HG03469 (cell line): ENCODE data around the gene RPIA.

Experiments
- ATAC-seq: cut with Tn5 transposase; IDR thresholded peaks from one replicate; pipeline ENCODE4 v1.9.1; 2021; ENCODE audit warnings: mild to moderate bottlenecking, moderate library complexity, moderate number of reproducible peaks; ENCODE audit not compliant: unreplicated experiment

The RPIA gene

GRCh38 chr2:88684519-88684918, 7.0 kb upstream of the RPIA start:
- no peak for ATAC-seq

DNA sequence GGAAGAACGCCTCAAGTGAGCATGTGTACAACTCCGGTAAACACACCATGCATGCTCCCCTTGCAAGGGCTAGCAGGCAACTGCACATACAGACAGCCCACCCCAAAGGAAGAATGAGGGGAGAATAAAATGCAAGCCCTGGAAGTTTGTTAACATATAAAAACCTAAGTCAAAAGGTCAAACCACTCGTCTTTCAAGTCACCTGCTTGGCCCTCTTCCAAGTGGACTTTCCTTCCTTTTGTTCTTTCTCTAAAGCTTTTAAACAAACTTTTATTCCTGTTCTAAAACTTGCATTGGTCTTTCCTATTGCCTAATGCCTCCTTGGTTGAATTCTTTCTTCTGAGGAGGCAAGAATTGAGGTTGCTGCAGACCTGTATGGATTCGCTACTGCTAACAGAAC, 5.2 kb upstream of the RPIA start:
- no peak for ATAC-seq

DNA sequence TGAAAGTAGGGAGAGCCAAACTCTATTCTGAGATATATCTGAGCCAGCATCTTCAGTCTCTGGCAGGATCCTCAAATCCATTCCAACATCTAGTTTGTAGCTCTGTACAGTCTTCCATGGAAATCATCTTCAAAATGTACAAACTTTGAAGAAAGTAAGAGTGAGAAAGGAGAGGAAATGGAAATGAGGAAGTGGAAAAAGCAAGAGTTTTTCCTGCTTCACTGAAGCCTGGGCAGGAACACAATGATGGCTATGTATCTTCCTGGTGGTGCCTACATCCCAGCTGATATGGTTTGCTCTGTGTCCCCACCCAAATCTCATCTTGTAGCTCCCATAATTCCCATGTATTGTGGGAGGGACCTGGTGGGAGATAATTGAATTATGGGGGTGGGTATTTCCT, 4.1 kb upstream of the RPIA start:
- no peak for ATAC-seq

GRCh38 chr2:88690591-88691338, 708 bp upstream of the RPIA start:
- no peak for ATAC-seq

- ATAC-seq: no peak
Observed at GRCh38 chr2:88692187-88692586, 714 bp downstream of the RPIA start.

- ATAC-seq: no peak
Observed at GRCh38 chr2:88693911-88694414, 2.5 kb downstream of the RPIA start.

DNA sequence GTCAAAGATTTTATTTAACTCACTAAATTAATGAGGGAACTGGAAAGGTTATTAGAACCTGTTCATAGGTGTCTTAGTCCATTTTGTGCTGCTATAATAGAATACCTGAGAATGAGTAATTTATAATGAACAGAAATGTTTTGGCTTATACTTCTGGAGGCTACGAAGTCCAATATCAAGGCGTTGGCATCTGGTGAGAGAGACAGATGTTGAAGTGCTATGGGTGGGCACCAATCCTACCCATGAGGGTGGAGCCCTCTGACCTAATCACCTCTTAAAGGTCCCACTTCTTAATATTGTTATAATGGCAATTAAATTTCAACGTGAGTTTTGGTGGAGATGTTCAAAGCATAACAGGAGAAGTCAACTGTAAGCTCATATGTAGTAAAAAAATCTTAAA, 5.1 kb downstream of the RPIA start:
- no peak for ATAC-seq

- no peak for ATAC-seq
Observed at GRCh38 chr2:88697370-88698026, 6.0 kb downstream of the RPIA start.

DNA sequence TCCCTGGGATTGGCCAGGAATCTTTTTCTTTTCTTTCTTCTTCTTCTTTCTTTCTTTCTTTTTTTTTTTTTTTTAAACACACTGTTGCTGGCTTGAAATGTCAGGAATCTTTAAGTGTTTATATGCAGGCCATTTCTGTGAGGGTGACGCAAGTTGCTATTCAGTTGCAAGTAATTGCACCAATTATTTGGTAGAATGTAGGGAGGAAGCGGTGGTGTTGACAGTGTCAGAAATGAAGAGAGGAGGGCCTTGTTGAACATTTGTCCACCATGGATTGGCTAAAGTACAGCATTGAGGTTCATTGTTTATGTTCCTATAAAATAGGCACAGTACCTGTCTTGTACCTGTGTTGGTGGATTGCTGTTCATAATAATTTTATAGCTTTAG, 6.5 kb downstream of the RPIA start:
- ATAC-seq: no peak

DNA sequence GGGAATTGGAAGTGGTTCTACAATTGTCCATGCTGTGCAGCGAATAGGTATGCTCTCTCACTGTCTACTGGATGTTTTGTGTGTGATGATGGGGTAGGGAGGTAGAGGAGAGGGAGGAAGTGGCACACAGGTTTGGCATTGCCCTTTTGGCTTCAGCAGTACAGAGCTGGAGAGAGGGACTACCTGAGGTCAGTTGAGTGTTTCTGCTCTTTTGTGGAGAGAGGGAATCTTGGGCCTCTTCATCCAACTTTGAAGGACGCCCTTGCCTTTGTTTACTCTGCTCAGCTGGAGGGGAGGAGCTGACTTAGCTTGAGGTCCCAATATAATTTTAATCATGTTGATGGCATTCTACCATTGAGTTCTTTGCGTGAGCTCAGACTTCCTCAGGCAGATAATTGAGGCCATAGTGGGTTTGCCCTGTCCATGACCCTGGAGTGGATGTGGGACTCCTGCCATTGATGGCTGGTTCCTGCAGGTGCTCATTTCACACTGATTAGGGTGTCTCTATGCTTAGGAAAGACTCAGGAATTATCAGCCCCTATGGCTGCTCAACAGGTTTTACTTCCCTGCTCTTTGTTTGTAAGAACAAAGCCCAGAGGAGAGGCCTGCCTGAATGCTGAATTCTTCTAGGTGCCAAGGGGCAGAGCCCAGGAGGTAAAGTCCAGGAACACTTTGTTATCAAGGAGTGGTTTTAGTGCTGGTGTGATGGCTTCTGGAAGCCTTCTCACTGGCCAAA, 7.2 kb downstream of the RPIA start:
- ATAC-seq: no peak

DNA sequence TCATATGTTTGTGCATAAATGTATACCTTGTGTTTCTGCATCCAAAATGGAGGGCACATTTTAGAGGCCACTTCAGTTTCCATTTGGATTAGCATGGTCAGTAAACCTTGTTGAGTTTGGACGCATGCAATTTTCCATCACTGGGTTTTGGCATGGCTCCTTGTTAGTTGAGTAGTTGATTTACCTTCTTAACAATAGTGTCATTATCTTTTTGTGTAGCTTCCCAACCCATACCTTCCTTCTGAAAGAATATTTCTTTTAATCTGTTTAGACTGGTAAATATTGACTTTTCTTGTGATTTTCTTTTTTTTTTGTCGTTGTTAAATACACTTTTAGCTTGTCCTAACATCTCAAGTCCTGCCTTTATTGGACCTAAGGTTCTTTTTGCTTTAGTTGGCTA, 15.5 kb downstream of the RPIA start:
- no peak for ATAC-seq

DNA sequence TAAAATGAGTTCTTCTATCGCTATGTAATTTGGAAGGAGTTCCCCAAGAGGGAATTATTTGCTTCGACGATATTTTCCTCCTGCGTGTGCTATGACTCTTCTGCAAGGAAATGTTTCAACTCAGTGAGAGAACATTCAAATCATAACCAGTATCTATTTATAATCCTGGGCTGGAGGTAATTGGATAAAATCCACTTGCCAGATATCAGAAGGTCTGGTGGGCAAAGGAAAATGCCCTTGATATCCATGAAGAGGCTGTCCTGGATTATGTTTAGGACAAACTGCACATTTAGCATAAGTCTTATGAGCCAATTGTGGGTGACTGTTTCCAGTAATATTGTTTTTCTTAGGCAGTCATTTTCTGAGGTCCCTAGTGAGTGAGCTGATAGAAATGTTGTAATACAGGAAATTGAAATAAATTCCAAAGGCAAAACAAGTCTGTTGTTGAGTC, 17.7 kb downstream of the RPIA start:
- no peak for ATAC-seq

- ATAC-seq: no peak
Observed at GRCh38 chr2:88711289-88711688, 19.8 kb downstream of the RPIA start.

GRCh38 chr2:88711897-88712296, 20.4 kb downstream of the RPIA start:
- ATAC-seq: no peak

DNA sequence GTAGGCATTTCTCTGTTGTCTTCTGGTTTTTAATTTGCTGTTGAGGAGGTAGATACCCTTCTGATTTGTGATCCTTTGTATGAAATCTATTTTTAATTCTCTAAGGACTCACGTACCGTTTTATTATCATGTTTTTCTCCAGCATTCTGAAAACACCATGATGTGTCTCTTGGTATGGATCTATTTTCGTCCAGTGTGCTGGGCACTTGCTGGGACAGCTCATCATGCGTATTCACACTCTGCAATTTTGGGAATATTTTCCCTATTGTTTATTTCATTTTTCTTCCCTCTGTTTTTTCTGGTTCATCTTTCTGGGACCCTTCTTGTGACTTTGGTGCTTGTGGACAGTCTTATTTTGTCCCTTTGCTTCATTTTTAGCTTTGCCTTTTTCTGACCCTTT, 21.9 kb downstream of the RPIA start:
- ATAC-seq: no peak

GRCh38 chr2:88714667-88715066, 23.2 kb downstream of the RPIA start:
- no peak for ATAC-seq

DNA sequence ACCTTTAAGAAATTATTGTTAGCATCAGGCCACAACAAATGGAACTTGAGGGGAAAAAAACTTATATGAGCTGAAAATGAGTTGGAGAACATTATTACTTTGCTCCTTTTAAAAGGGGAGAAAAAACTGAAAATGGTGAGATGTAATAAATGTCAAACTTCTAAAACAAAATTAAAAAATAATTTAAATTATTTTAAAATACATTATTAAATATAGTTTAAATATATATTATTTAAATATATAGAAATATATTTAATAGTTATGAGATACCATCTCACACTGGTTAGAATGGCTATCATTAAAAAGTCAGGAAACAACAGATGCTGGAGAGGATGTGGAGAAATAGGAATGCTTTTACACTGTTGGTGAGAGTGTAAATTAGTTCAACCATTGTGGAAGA, 28.9 kb downstream of the RPIA start:
- no peak for ATAC-seq

GRCh38 chr2:88721268-88721667, 29.8 kb downstream of the RPIA start:
- ATAC-seq: no peak

GRCh38 chr2:88724643-88725332, 33.3 kb downstream of the RPIA start:
- no peak for ATAC-seq

GRCh38 chr2:88729061-88729745, 37.7 kb downstream of the RPIA start:
- ATAC-seq: no peak
